ENCODE data around the gene C9orf85. TPM values are rescaled to one million over a fixed set of nuclear protein-coding genes. Genes with fewer than 3 reads are reported as not detected.
A peak's percentile ranks its signal among the peaks of the same experiment; 100 is the strongest.

Gene C9orf85
- total RNA-seq, 1 experiment from 2014 or later, result 14.4 TPM

DNA sequence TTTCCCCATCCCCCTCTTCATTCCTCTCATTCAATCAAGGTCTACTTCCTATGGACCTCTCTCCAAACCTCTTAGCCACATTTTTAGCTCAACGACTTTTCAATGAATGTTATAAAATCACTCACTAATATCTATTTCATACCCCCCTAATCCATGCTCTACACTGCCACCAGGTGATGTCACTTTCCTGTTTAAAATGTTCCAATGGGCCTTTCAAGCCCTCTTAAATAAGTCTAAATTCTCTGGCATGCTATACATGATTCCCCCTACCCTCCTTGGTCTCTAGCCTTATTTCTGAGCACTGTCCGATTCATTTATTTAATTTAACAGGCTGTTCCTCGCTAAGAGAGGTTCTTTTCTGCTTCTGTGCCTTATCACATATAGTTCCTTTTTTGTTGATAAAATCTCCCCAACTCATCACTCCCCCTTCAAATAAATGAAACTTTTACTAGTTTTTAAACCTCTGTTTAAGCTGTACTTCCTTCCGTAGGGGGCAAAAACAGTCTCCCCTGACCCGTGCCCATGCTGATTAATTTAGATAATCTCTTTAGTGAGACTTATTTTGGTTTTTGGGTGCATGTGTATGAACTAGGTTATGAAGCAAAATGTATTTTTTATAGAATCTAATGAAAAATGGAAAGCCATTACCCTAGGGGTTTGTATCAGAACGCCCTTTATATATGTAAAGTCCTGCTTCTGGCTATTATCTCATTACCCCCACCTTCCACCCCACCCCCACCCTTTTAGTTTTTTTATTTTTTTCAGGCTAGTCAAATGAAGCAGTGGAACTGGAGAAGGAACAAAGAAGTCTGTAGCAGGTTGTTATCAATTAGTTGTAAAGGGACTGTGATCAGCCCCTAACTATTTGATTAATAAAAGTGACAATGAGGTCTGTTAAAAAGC is 9.5 kb upstream of the C9orf85 start:
- Mint-ChIP-seq H3K4me3 (peak overlapping the region in 1 of 2 experiments; percentile 46; a peak in 3 of 5 replicates), H3K36me3 (ENCODE audit: insufficient read depth in 1 of 3, low read depth in 3 of 3) (peaks cover 8 to 41% (median 20%) of the 10 kb centered on the region in 3 experiments; a peak in 6 of 7 replicates)
- peaks cover 65% of the 10 kb centered on the region for H3K79me2 ChIP-seq (ENCODE audit: insufficient read depth, low read length)

More for the DNA sequence above, 9.5 kb upstream of the C9orf85 start:
- H3K79me1 ChIP-seq (ENCODE audit: insufficient read depth, low read depth, low read length, poor library complexity, severe bottlenecking), result peaks cover 3% of the 10 kb centered on the region
- H4K20me1 ChIP-seq (ENCODE audit: control insufficient read depth, insufficient read depth, insufficient read length), result no peaks in the 10 kb centered on the region
- no peak overlapping the region for H2BK15ac ChIP-seq (ENCODE audit: low read depth, low read length)
- H2BK5ac ChIP-seq (ENCODE audit: insufficient read length, low read length), result no peak overlapping the region
- H2BK20ac ChIP-seq (ENCODE audit: low read depth, low read length, poor library complexity, severe bottlenecking), result no peak overlapping the region
- no peak overlapping the region for H3K23ac ChIP-seq (ENCODE audit: insufficient read length, low read depth, low read length)
- H4K5ac ChIP-seq (ENCODE audit: insufficient read length, low read depth, low read length), result no peak overlapping the region
- H3K23me2 ChIP-seq (ENCODE audit: insufficient read length, low read depth, low read length, poor library complexity, severe bottlenecking), result no peaks in the 10 kb centered on the region
- no peak overlapping the region for H3K4ac ChIP-seq (ENCODE audit: low read depth, low read length)
- no peaks in the 10 kb centered on the region for H3K27me3 ChIP-seq (ENCODE audit: insufficient read depth, low read length)
- H3K27me3 Mint-ChIP-seq (ENCODE audit: low read depth), result no peaks in the 10 kb centered on the region
- H3K9me3 Mint-ChIP-seq, result no peaks in the 10 kb centered on the region
- no peak overlapping the region for H2AK5ac ChIP-seq (ENCODE audit: insufficient read length, low read length)
- no peaks in the 10 kb centered on the region for H3K9me3 ChIP-seq (ENCODE audit: control insufficient read depth, low read depth, low read length)
- no peaks in the 10 kb centered on the region; the same call in 1 of the 2 replicates for H3K4me1 ChIP-seq (ENCODE audit: insufficient read depth, low read length)
- DNase-seq, result no peak
- TF ChIP-seq, protein P1, sequence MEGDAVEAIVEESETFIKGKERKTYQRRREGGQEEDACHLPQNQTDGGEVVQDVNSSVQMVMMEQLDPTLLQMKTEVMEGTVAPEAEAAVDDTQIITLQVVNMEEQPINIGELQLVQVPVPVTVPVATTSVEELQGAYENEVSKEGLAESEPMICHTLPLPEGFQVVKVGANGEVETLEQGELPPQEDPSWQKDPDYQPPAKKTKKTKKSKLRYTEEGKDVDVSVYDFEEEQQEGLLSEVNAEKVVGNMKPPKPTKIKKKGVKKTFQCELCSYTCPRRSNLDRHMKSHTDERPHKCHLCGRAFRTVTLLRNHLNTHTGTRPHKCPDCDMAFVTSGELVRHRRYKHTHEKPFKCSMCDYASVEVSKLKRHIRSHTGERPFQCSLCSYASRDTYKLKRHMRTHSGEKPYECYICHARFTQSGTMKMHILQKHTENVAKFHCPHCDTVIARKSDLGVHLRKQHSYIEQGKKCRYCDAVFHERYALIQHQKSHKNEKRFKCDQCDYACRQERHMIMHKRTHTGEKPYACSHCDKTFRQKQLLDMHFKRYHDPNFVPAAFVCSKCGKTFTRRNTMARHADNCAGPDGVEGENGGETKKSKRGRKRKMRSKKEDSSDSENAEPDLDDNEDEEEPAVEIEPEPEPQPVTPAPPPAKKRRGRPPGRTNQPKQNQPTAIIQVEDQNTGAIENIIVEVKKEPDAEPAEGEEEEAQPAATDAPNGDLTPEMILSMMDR (conservative IDR thresholded peaks at IDR 0.05), result no peak; the same call in 2 of the 3 replicates
- WGBS (ENCODE audit: extremely low coverage, insufficient read length, low lambda C conversion rate), result 93% methylated on average over 1 of the region's 6 CpGs
- H4K91ac ChIP-seq (ENCODE audit: insufficient read length, low read depth, low read length), result no peak overlapping the region
- no peak overlapping the region for H3K27ac ChIP-seq (ENCODE audit: insufficient read length, low read depth, low read length)
- H2BK120ac ChIP-seq (ENCODE audit: low read depth, low read length, poor library complexity, severe bottlenecking), result no peak overlapping the region
- H3K4me1 Mint-ChIP-seq, result peaks cover 62 to 66% of the 10 kb centered on the region in 2 experiments
- H3K18ac ChIP-seq (ENCODE audit: insufficient read length, low read depth, low read length), result no peak overlapping the region
- no peak overlapping the region for H4K8ac ChIP-seq (replicated peaks; ENCODE audit: insufficient read length, low read depth, low read length)
- H3K27ac Mint-ChIP-seq, result peak overlapping the region; percentile 7 to 86 (median 47); a peak in 5 of 7 replicates
- no peak overlapping the region for H3K14ac ChIP-seq (ENCODE audit: insufficient read depth, low read length)
- no peak overlapping the region for H2AFZ ChIP-seq (ENCODE audit: low read length)
- H2BK12ac ChIP-seq (ENCODE audit: insufficient read length, low read depth, low read length), result no peak overlapping the region
- peak overlapping the region; percentile 55 for H3K4me2 ChIP-seq (ENCODE audit: insufficient read depth, insufficient read length, low read length)
- H3K9ac ChIP-seq (ENCODE audit: extremely low read depth, insufficient read length, low read length), result no peak overlapping the region
- H3K56ac ChIP-seq (ENCODE audit: insufficient read length, low read depth, low read length), result no peak overlapping the region
- H3T11ph ChIP-seq (ENCODE audit: low read length), result no peak overlapping the region

All from H9 (cell line).